Erythroblast (primary cell): ENCODE data around the gene ZGLP1.

Experiments used
- GATA1 ChIP-seq: IDR thresholded peaks from 2 replicates; pipeline ENCODE4 v1.6.1; 2011; ENCODE audit warnings: low read depth, mild to moderate bottlenecking, control low read depth, low read length, moderate library complexity
- POLR2A ChIP-seq: IDR thresholded peaks from 2 replicates; pipeline ENCODE4 v1.6.1; 2011; ENCODE audit warnings: mild to moderate bottlenecking, low read length

DNA sequence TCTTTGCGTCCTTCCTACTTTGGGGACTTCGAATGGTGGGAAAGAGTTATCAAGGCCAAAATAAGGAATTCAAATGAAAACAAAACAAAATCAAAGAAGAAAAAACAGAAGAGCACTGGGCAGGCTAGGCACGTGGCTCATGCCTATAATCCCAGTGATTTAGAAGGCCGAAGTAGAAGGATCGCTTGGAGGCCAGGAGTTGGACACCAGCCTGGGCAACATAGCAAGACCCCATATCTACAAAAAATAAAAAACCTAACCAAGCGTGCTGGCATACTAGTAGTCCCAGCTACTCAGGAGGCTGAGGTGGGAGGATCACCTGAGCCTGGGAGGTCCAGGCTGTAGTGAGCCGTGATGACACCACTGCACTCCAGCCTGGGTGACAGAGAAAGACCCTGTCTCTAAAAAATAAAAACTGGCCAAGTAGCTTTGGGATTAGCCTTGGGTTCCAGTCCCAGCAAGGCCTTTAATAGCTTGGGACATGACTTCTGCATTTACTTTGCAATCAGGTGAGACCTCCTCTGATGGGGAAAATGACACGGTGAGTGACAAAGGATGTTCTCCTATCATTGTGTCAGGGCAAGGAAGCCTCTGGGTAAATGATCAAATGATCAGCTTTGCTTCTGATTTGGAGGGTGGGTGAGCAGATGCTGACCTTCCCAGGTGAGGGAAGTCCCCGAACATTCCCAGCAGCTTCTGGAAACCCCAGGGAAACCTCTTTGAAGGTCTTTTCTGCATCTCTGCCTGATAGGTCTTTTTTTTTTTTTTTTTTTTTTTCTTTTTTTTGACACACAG is 31.6 kb downstream of the ZGLP1 start:
- no peak for TF ChIP-seq POLR2A
- no peak for TF ChIP-seq GATA1
